NCI-H2171 (cell line): ENCODE results near the gene TICAM1.
A peak's percentile ranks its signal among the peaks of the same experiment; 100 is the strongest.

ENCODE experiments used
- DNase-seq: peaks from one replicate; lab custom pipeline; 2025; lab: John Stamatoyannopoulos, UW

The TICAM1 gene

DNA sequence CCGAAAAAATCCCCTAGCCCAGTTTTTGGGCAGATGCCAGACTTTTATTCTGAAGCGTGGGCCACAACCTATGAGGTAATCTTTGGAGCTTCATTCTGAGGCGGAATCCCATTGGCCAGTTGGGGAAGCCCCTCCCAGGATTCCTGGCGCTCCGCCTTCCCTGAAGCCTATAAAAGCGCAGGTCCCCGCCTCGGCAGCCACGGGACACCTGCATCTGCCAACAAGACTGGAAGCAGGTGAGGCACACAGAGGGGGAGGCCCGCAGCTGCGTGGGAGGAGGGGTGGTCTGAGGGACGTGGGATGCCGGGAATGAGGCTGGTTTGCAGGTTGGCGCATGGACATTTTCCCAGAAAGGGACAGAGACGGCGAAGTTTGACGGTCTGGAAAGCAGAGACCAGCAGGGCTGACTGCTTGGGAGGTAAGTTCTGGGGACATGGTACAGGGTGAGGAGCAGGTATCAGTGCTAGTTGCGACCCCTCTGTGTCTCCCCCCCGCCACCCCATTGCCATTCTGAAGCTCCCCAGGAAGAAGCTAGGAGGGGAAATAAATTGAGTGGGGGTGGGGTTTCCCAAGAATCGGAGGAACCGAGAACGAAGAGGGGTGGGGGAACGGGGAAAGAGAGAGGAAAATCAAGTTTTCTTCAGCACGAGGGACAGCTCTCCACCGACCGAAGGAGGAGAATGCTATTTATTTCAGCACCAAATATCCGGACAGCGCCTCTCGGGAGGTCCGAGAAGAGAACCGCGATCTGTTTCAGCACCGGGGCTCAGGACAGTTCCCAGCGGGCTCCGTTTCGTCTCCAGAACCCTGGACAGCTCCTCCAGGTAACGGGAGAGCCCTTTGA, 62.4 kb downstream of the TICAM1 start:
- DNase-seq: peak; percentile 93
